SH-SY5Y (cell line): ENCODE measurements around the gene SNED1.

ENCODE experiments used
- GATA2 ChIP-seq: IDR thresholded peaks from 2 replicates; pipeline ENCODE4 v1.6.1; 2011; ENCODE audit warnings: mild to moderate bottlenecking, low read depth, low read length
- GATA3 ChIP-seq: IDR thresholded peaks from 2 replicates; pipeline ENCODE4 v1.6.1; 2011; ENCODE audit warnings: low read depth, mild to moderate bottlenecking, low read length, moderate library complexity

The SNED1 gene

DNA sequence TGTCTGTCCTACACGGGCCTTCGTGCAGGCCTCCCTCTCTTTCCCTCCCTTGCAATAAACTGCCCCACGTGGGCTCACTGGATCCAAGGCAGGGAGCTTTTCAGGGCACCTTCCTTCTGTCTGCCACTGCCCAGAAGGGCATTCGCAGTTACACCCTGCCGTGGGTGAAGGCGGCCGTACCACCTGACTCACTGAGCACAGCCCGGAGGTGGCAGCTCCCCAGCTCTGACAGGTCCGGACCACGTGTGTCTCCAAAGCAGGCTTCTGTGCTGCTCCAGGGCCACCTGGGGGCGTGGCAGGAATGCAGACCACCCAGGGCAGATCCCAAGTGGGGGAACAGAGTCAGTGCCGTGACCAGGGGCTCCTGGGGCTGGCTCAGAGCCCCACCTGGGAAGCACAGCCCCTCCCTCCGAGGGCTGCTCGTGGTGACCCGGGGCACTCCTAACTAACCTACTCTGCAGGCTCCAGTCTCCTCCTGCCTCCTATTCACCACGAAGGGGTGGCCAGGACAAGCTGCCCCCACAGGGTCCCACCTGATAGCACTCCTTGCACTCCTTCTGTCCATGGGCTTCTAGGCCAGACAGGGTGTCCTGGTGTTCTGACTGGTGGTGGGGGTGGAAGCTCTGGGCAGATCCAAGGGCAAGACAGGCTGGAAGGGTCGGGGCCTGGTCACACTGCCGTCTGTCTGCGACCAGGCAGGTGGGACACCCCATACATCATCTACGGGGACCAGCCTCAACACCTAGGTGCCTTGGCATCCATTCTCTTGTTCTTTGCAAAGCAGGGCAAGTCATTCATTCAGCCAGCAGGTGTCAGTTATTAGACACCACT, 9.7 kb downstream of the SNED1 start:
- TF ChIP-seq GATA3 = no peak
- TF ChIP-seq GATA2 = no peak

DNA sequence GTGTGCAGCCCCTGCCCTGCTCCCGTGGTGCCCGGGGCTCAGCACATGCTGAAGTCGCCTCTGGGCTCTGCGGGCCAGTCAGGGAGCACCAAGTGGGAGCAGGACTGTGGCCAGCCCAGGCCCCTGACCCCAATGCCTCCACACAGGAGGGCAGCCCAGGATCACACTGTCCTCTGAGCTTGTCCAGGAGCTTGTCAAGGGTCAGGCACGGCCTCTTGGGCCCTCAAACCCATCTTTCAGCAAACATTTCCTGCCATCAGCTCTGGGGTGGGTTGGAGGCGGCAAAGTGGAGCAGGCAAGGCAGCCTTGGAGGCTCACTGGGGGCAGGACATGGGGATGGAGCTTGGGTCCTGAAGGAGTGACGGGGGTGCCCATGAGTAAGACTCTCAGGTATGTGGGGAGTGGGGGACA, 10.3 kb downstream of the SNED1 start:
- no peak for TF ChIP-seq GATA2
- no peak for TF ChIP-seq GATA3

DNA sequence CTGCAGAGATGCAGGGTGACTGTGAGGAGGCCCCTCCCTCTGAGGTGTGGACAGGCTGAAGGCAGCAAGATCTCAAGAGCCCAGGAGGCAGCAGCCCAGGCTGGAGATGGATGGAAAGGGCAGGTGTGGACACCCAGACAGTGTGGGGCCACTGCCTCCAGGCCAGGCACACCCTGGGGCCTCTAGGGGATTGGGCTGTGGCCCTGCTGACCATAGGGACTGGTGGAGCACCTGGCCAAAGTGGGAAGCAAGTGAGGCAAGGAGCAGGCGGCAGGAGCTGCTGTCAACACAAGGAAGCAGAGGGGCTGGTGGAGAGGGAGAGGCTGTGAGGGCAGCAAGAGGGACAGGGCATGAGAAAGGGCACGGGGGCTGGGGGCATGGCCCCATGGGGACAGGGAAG, 10.8 kb downstream of the SNED1 start:
- TF ChIP-seq GATA2 = no peak
- no peak for TF ChIP-seq GATA3

DNA sequence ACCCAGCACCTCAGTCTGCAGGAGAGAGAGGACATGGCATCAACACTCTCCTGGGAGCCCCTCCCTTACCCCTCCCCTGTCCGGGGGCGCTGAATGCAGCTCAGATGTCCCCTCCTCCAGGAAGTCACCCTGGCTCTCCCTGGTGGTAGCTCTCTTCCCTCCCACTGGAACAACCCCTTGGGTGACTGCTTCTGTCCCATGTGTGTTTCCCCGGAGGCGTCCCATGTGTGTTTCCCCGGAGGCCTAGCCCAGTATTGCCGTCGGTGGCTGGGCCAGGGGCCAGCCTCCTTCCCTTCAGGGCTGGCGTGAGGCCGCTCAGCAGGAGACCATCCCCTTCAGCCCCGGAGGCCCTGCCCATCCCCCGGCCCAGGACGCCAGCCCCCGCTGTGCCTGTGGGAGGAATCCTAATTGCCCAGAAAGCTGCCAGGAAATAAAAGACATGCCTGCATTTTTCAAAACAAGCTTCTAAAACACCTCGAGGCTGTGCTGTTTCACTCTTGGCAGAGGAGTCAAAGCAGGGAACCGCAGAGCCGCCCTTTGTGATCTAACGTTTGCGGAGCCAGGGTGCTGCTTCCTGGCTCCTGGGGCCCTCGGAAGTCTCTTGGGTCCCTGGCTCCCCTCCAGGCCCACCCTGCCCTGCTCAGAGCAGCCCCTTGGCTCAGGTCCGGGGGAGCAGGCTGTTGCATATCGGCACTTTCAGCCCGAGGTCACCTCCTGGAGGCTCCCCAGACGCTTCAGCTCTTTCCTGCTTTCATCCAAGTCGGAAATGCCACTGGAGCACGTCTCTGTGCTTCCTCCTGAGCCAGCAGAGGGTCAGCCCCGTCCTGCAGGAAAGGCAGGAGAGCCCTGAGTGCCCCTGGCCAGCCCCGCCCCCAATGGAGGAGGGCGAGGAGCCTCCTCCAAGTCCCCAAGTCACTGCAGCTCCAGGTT, 11.4 kb downstream of the SNED1 start:
- TF ChIP-seq GATA2 (no peak), GATA3 (no peak)

DNA sequence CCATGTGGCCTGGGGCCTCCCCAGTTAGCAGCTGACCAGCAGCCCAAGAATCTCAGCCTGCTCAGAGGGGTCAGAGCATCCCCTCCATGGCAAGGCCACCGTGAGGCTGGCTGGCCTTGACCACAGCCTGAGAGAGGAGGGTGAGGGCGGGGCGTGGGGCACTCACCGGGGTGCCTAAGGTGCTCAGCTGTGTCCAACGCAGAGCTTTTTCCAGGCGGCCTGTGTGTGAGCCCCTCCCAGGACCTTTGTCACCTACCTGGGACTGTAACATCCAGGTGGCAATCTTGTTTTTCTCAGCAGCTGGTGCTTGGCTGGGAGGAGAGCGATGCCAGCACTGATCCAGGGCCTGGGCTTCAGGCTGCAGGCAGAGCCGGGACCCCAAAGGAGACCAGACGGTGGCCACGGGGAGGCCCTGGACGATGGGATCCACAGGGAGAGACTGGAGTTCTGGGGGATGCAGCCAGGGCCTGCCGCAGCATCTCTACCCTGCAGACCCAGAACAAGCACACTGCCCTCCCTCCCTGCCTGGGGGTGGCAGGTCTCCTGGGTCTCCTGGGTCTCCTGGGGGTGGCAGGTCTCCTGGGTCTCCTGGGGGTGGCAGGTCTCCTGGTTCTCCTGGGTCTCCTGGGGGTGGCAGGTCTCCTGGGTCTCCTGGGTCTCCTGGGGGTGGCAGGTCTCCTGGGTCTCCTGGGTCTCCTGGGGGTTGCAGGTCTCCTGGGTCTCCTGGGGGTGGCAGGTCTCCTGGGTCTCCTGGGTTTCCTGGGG, 12.3 kb downstream of the SNED1 start:
- TF ChIP-seq GATA3 (no peak), GATA2 (no peak)

DNA sequence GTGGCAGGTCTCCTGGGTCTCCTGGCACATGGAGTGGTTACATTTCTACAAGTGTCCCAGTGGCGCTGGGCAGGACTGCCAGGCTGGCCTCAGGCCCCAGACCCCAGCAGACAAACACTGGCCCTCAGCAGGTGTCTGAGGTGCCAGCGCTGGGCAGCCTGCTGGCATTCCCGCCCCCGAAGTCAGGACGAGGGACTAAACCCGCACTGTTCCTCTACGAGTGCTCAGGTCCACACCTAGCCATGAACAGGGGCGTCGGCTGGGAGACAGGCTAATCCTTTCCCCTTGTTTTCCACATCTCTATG, 12.8 kb downstream of the SNED1 start:
- TF ChIP-seq GATA2 (no peak), GATA3 (no peak)

DNA sequence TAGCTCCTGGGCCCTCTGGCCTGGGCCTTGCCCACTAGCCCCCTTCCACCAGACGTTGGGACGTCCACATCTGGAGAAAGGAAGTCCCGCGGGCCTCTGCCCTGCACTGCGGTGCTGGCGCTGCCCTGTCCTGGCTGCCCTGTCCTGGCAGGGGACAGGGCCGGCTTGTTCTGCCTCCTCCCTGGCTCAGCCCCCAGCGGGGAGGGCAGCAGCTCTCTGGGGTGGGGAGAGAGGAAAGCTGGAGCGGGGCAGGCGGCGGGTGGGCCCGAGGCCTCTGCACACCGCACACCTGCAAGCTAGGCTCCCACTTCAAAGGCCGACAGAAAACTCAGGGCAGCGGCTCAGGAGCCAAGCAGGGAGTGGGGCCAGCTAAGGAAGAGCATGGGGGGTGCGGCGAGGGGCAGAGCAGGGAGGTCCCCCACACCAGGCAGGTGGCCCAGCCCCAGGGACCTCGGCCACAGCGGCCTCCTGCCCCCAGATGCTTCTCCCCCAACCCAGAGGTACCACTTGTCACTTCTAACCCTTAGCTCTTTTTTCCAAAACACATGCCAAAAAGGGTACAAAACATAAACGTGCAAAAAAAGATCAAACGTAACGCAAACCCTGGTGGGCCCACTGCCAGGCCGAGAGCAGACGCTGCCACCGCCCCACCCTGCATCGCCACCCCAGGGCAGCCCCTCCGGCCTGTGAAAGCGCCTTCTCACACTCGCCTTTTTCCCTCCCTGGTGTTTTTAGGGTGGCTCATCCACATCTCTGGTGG, 13.5 kb downstream of the SNED1 start:
- TF ChIP-seq GATA2 (no peak), GATA3 (no peak)

DNA sequence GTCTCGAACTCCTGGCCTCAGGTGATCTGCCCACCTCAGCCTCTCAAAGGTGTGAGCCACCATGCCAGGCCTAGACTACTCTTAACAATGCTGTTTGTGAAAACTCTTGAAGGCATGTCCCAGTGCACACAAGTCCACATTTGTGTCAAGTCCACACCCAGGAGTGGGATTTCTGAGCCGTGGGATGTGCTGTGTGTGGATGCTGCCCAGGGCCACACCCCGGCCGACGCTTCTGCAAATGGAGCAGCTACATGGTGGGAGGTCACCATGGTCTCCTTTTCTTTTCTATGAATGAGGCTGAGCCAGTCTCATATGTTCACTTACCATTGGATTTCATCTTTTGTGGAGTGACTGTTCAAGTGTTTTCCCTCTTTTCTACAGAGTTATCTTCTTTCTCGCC, 15.8 kb downstream of the SNED1 start:
- TF ChIP-seq GATA2 (no peak), GATA3 (no peak)

DNA sequence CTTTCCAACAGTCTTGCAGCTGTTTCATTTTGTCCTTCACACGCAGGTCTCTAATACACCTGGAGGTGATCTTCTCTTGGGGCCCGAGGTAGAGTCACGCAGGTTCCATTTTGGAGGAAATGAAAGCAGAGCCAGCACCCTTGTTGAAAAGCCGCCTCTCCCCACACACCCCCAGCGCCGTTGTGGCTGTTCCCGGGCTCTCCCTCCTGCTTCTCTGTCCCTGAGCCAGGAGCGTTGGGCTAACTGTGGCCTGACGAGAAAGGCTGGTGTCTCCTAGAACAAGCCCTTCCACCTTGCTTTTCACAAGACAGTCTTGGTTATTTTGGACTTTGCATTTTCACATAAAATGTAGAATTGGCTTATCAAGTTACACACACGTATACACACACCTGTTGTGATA, 16.3 kb downstream of the SNED1 start:
- TF ChIP-seq GATA3 (no peak), GATA2 (no peak)

DNA sequence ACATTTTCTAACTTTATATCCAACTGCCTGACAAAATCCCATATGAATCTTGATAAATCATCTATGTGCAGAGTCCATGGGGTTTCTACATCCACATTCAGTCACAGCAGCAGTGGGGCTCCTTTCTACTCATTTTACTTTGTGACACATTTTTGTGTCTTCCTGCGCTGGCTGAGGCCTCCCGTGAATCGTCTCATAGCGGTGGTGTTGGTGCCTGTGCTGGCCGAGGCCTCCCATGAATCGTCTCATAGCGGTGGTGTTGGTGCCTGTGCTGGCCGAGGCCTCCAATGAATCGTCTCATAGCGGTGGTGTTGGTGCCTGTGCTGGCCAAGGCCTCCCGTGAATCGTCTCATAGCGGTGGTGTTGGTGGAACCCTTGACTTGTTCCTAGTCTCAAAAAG, 17.0 kb downstream of the SNED1 start:
- TF ChIP-seq GATA2 (no peak), GATA3 (no peak)

DNA sequence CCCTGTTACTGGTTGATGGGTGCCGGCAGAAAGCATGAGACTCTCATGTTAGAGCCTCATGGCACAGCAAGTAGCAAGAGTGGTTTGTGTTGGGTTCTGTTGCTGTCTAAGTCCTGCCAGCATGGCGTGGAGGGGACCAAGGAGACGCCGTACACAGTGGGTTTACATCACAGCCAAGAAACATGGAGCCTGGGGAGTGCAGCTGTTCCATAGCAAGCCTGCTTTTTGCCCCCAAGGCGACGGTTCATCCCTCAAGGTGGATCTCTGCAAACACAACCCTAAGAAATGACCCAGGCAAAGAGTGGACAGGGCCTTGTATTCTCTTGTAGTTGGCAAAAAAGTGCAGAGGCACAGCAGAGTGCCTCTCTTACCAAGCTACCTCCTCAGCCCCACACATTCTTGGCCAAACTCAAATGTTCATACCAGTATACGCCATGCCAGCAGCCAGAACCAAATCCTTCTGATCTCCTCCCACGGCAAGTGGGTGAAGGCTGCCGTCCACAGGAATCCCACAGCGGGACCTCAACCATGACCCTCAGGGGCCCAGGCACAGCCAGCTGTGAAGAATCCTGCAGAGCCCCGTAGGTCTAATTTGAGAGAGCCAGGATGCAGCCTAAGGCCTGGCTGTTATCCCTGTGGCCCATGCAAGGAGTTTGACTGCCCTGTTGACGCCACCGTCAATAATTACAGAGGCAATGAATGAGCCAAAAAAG, 19.0 kb downstream of the SNED1 start:
- no peak for TF ChIP-seq GATA2
- no peak for TF ChIP-seq GATA3

DNA sequence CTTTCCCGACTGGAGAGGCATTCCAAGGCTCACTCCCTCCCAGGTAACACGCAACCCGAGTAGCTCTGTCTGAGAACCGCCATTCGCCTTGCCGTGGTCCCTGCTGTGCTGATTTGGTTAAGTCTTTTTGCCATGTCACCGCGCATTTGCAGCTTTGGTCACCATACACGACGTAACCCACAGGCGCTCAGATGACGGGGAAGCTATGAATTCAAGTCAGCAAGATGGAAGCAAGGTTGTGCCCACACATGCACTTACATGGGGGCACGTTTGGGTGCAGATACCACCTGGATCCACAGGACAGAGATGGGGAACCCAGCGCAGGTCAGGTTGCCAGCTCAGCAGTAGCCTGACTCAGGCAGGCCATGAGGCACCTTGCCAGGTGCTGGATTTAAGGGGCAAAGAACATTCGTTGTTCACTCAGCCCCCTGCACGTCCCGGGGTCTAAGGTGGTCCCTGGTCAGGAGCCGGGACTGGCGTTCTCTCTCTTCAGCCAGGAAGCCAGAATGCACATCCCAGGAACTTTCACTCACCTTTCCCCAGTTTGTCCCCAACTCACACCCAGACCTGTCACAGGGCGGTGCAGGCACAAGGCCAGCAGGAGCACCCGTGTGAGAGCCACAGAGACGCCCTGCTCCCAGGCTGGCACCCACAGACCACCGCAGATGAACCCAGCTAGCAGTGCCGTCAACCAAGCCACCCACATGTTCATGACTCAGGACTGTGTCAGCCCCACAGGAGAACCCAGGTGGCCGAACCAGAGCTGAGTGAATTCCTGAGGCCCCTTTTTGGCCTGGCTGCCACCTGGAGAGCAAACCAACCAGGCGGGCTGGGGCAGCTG, 19.9 kb downstream of the SNED1 start:
- TF ChIP-seq GATA2 (no peak), GATA3 (no peak)
